NCI-H1930 (cell line): ENCODE results near the gene POLD3.

Experiments
- DNase-seq, 2 experiments: peaks; one replicate each; lab custom pipeline; 2025; lab: John Stamatoyannopoulos, UW

Gene POLD3

DNA sequence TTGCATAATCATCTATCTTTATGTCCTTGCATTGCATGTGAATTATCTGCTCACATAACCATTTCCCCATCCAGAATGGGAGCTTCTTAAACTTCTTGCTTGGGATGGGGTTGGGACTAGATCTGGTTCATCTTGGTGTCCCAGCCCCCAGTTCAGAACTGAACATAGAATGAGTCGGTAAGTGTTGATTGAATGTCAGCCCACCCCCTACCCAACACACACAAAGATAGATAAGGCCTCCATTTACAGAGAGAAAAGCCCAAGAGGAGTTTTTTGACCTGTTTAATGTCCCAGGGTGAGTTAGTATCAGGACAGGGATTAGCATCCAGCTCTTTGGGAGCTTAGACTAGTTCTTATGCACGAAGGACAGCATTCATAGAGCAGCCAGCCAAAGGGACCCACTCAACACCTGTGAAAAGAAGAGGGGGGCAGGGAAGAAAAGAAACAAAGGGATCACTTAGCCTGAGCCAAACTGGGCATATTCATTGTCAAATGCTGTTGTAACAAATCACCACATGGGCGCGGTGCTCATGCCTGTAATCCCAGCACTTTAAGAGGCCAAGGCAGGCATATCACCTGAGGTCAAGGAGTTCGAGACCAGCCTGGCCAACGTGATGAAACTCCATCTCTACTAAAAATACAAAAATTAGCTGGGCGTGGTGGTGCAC lies 81.4 kb downstream of the POLD3 start:
- DNase-seq = no peak

DNA sequence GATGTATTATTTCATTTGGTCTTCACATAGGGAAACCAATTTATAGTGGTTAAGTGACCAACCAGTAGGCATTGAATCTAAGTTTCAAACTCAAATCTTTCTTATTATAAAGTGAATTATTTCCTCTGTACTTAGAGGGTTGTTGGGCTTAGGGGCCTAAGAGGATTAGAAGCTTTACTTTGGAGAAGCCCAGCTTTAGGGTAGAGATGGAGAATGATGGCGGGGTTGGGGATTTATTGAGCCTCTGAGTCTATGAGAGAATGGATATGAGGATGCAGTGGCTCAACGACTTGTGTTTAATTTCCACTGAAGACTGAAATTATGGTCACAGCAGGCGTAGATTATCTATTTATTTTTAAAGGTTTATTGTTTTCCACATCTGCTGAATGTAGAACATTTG lies 83.4 kb downstream of the POLD3 start:
- no peak for DNase-seq

DNA sequence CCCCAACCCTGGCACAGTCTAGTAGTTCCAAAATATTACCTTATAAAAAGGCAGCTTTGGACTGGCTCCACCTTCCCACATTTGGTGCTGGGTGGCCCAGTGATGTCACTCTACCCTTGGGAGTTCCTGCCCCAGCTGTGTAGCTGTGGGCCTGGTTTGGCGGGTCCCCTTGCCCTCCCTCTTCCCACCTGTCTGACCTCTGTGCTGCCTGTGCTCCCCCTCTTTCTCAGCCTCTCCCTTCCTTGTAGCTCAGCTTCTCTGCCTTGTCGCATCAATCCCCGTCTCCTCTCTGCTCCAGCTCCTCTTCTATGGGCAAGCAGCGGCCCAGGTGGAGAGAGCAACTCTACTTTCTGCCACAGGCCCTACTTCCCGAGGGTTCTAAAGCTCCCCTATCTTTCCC lies 84.2 kb downstream of the POLD3 start:
- DNase-seq = no peak

- DNase-seq = no peak
Observed at GRCh38 chr11:74677131-74677530, 84.7 kb downstream of the POLD3 start.

DNA sequence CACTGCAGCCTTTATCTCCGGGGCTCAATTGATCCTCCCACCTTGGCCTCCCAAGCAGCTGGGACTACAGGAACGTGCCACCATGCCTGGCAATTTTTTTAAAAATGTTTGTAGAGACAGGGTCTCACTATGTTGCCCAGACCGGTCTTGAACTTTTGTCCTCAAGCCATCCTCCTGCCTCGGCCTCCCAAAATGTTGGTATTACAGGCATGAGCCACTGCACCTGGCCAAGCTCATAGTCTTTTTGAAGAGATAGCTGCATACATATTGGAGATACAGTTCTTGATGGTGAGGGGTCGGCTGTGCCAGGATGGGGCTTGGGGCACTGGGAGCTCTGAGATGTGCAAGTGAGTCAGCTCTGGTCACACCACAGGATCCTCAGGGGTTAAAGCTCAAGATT lies 85.7 kb downstream of the POLD3 start:
- no peak for DNase-seq

- no peak for DNase-seq
Observed at GRCh38 chr11:74678591-74679512, 86.5 kb downstream of the POLD3 start.

DNA sequence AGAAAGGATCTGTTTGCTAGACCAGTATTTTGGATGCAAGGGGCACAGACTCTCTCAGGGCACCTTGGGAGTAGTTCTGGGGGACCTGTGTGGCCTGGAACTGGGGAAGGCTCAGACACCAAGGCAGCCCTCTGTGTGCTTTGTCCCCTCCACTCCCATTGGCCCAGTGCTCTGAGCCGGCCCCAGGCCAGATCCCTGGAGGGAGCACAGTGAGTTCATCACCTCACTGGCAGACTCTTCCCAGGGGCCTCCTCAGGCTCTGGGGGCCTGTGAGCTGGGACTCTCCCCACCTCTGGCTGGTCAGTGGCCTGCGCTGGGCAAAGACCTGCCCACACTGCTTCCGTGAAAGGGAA lies 87.1 kb downstream of the POLD3 start:
- no peak for DNase-seq

- no peak for DNase-seq
Observed at GRCh38 chr11:74680035-74680671, 87.8 kb downstream of the POLD3 start.

GRCh38 chr11:74680703-74681531 lies 88.5 kb downstream of the POLD3 start:
- no peak for DNase-seq

DNA sequence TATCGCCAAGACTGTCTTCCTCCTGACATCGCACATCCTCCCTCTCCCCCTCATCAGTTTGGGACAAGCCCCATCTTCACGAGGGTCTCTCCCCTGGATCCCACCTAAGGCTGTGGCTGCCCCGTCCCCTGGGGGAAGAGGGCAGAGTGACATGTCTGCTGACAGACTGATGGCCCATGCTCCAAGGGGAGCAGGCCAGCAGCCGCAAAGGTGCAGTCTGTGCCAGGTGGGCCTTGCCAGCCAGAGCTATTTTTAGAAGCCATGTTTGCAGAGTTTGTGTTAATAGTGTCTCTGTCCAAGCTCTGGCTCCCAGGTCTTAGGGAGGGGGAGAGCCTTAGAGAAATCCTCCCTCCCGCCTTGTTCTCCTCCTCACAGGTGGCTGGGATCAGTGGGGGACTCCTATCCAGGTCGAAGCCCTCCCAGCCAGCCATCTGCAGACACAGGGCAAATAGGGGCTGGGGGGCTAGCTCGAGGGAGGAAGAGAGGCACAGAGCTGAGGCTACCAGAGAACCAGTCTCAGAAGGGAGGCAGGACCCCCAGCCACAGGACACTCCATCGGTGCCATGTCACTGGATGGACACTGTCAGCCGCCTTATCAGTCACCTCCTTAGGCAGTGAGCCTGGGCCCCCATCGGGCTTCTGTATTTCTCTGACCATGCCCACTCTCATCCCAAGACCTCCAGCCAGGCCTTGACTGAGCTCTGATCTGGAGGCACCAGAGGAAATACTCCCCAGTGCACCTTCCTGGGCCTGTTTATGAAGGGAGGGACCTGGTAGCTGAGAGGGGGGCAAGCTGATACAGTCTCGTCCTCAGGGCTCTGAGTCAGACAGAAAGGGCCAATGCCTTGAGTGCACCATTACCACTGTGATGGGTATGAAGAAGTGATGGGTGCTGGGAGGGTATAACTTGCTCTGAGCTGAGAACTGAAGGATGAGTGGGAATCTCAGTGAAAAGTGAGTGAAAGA lies 89.6 kb downstream of the POLD3 start:
- DNase-seq = no peak

- DNase-seq = no peak
Observed at GRCh38 chr11:74682731-74683278, 90.4 kb downstream of the POLD3 start.

DNA sequence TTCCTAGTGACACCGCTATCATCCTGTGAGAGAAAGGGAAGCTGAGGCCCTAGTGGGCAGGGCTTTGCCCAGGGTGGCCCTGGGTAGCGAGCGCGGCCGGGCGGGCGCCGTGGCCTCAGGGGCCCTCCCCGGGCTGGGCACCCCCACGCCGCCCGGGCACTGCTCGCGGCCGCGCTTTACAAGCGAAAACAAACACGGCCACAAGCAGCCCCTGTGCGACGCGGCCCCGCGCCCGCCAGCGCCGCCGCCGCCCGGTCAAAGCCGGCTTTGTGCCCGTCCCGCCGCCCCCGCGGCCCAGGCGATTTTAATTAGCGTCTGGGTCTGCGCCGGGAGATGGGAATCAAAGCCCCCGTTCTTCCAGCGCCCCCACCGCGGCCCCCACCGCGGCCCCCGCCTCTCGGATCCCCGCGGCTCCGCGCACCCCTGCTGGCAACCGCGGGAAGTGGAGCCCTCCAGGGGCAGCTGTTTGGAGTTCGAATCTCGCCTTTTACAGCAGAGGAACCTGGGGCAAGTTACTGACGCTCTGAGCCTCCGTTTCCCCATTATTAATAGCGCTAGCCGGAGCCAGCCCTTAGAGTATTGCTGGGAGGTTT lies 91.0 kb downstream of the POLD3 start:
- DNase-seq = no peak

- DNase-seq = no peak
Observed at GRCh38 chr11:74683941-74684481, 91.6 kb downstream of the POLD3 start.

GRCh38 chr11:74684661-74685060 lies 92.3 kb downstream of the POLD3 start:
- no peak for DNase-seq

DNA sequence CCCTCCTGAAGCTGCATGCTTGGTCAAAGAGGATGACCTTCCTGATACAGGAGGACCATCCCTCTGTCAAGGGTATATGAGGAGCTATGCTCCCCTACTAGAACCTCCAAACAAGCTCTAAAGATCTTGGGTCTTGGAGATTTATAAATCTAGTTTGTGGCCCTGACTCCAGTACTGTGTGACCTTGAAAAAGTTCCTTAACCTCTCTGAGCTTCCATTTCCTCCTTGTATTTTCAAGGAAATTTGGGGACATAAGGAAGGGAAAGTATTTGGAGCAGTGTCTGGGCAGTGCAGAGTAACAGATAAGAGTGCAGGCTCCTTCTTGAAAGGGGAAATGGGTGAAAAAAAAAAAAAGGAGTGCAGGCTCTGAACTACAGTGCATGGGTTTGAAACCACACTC lies 93.0 kb downstream of the POLD3 start:
- no peak for DNase-seq

DNA sequence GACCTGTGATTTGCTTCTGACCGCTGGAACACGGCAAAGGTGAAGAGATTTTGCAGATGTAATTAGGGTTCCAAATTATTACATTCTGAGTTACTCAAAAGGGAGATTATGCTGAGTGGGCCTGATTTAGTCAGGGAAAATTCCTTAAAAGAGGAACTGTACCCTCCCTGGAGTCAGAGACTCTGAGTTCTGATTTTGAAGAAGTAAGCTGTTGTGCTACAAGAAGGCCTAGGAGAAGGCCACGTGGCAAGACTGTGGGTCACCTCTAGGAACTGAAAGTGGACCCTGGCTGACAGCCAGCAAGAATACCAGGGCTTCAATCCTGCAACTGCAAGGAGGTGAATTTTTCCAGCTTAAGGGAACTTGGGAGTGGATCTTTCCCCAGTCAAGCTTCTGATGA lies 93.5 kb downstream of the POLD3 start:
- no peak for DNase-seq

- no peak for DNase-seq
Observed at GRCh38 chr11:74686792-74687191, 94.4 kb downstream of the POLD3 start.

- DNase-seq = no peak
Observed at GRCh38 chr11:74687237-74688023, 95.0 kb downstream of the POLD3 start.

- no peak for DNase-seq
Observed at GRCh38 chr11:74689666-74690065, 97.3 kb downstream of the POLD3 start.
